IgD-negative memory B cell (primary cell): ENCODE data around the gene JAKMIP3. TPM values are rescaled to one million over a fixed set of nuclear protein-coding genes. Genes with fewer than 3 reads are reported as not detected.

Experiments used
- H3K27ac Mint-ChIP-seq, 3 donors: one replicate each; pipeline ENCODE4 v1.8.0; 2020 to 2022; ENCODE audit warnings: mild to moderate bottlenecking in 3 of 3, mixed read lengths in 3 of 3, moderate library complexity in 1 of 3
- H3K27me3 Mint-ChIP-seq: one replicate; pipeline ENCODE4 v1.8.0; 2021; ENCODE audit warnings: mixed read lengths
- H3K36me3 Mint-ChIP-seq: one replicate; pipeline ENCODE4 v1.8.0; 2020; ENCODE audit warnings: mild to moderate bottlenecking, mixed read lengths
- H3K4me1 Mint-ChIP-seq, 3 donors: one replicate each; pipeline ENCODE4 v1.8.0; 2020 to 2022; ENCODE audit warnings: mixed read lengths in 3 of 3, mild to moderate bottlenecking in 1 of 3
- H3K4me3 Mint-ChIP-seq, 4 donors: one replicate each; pipeline ENCODE4 v1.8.0; 2020 to 2022; ENCODE audit warnings: mild to moderate bottlenecking in 4 of 4, mixed read lengths in 4 of 4, moderate library complexity in 3 of 4
- H3K9me3 Mint-ChIP-seq, 3 donors: one replicate each; pipeline ENCODE4 v1.8.0; 2020 to 2021; ENCODE audit warnings: mixed read lengths in 3 of 3, mild to moderate bottlenecking in 1 of 3
- polyA plus RNA-seq: library from polyadenylated mRNA; unstranded; fragments of 300-500 nt; fragmentation: Illumina TruSeq; gene quantifications from one replicate; pipeline ENCODE4 v1.2.3, GENCODE V29; 2021

JAKMIP3 gene
- polyA plus RNA-seq, 1 donor from 2014 or later = not detected

GRCh38 chr10:132036153-132036886, 29.4 kb upstream of the JAKMIP3 start:
- H3K4me3 Mint-ChIP-seq = peak overlapping the region in 1 of 4 donors; percentile 63
- H3K27me3 Mint-ChIP-seq = peaks cover 45% of the 10 kb centered on the region
- H3K27ac Mint-ChIP-seq = no peak overlapping the region
- peaks cover 0 to 2% (median 0%) of the 10 kb centered on the region in 3 donors for H3K9me3 Mint-ChIP-seq
- peaks cover 1% of the 10 kb centered on the region for H3K36me3 Mint-ChIP-seq
- H3K4me1 Mint-ChIP-seq = peaks cover 0 to 2% (median 0%) of the 10 kb centered on the region in 3 donors

GRCh38 chr10:132036887-132037675, 28.7 kb upstream of the JAKMIP3 start:
- H3K27ac Mint-ChIP-seq = no peak overlapping the region
- peaks cover 0 to 2% (median 0%) of the 10 kb centered on the region in 3 donors for H3K9me3 Mint-ChIP-seq
- peaks cover 0 to 2% (median 0%) of the 10 kb centered on the region in 3 donors for H3K4me1 Mint-ChIP-seq
- H3K4me3 Mint-ChIP-seq = peak overlapping the region in 3 of 4 donors; percentile 44 to 74 (median 55)
- H3K36me3 Mint-ChIP-seq = peaks cover 1% of the 10 kb centered on the region
- H3K27me3 Mint-ChIP-seq = peaks cover 45% of the 10 kb centered on the region

GRCh38 chr10:132037676-132037975, 28.1 kb upstream of the JAKMIP3 start:
- Mint-ChIP-seq H3K27ac (no peak overlapping the region), H3K9me3 (peaks cover 0 to 2% (median 0%) of the 10 kb centered on the region in 3 donors), H3K4me1 (peaks cover 0 to 2% (median 0%) of the 10 kb centered on the region in 3 donors), H3K36me3 (peaks cover 1% of the 10 kb centered on the region), H3K4me3 (no peak overlapping the region), H3K27me3 (peaks cover 51% of the 10 kb centered on the region)

GRCh38 chr10:132039371-132039770, 26.4 kb upstream of the JAKMIP3 start:
- H3K9me3 Mint-ChIP-seq = peaks cover 0 to 2% (median 0%) of the 10 kb centered on the region in 3 donors
- no peaks in the 10 kb centered on the region for H3K36me3 Mint-ChIP-seq

GRCh38 chr10:132040046-132040445, 25.7 kb upstream of the JAKMIP3 start:
- H3K4me1 Mint-ChIP-seq = peaks cover 0 to 2% (median 0%) of the 10 kb centered on the region in 3 donors
- peaks cover 48% of the 10 kb centered on the region for H3K27me3 Mint-ChIP-seq

More at GRCh38 chr10:132039371-132039770, 26.4 kb upstream of the JAKMIP3 start:
- peaks cover 54% of the 10 kb centered on the region for H3K27me3 Mint-ChIP-seq
- H3K27ac Mint-ChIP-seq = peak overlapping the region in 1 of 3 donors; percentile 74
- H3K4me3 Mint-ChIP-seq = no peak overlapping the region
- H3K4me1 Mint-ChIP-seq = peaks cover 0 to 2% (median 0%) of the 10 kb centered on the region in 3 donors

GRCh38 chr10:132041340-132041739, 24.4 kb upstream of the JAKMIP3 start:
- Mint-ChIP-seq H3K4me1 (peaks cover 0 to 2% (median 0%) of the 10 kb centered on the region in 3 donors), H3K36me3 (no peaks in the 10 kb centered on the region), H3K4me3 (no peak overlapping the region), H3K27ac (no peak overlapping the region), H3K9me3 (no peaks in the 10 kb centered on the region), H3K27me3 (peaks cover 38% of the 10 kb centered on the region)

More at GRCh38 chr10:132040046-132040445, 25.7 kb upstream of the JAKMIP3 start:
- H3K4me3 Mint-ChIP-seq = peak overlapping the region in 1 of 4 donors; percentile 63
- no peaks in the 10 kb centered on the region for H3K36me3 Mint-ChIP-seq
- peaks cover 0 to 2% (median 0%) of the 10 kb centered on the region in 3 donors for H3K9me3 Mint-ChIP-seq
- no peak overlapping the region for H3K27ac Mint-ChIP-seq

- no peaks in the 10 kb centered on the region for H3K36me3 Mint-ChIP-seq
Measured at GRCh38 chr10:132043861-132044695, 21.7 kb upstream of the JAKMIP3 start.

GRCh38 chr10:132044803-132045202, 20.9 kb upstream of the JAKMIP3 start:
- H3K4me1 Mint-ChIP-seq = no peaks in the 10 kb centered on the region
- peak overlapping the region in 1 of 3 donors; percentile 34 for H3K27ac Mint-ChIP-seq
- H3K36me3 Mint-ChIP-seq = no peaks in the 10 kb centered on the region
- peaks cover 18% of the 10 kb centered on the region for H3K27me3 Mint-ChIP-seq
- no peak overlapping the region for H3K4me3 Mint-ChIP-seq
- no peaks in the 10 kb centered on the region for H3K9me3 Mint-ChIP-seq

More at GRCh38 chr10:132043861-132044695, 21.7 kb upstream of the JAKMIP3 start:
- H3K27ac Mint-ChIP-seq = no peak overlapping the region
- no peaks in the 10 kb centered on the region for H3K9me3 Mint-ChIP-seq
- no peak overlapping the region for H3K4me3 Mint-ChIP-seq
- peaks cover 23% of the 10 kb centered on the region for H3K27me3 Mint-ChIP-seq
- no peaks in the 10 kb centered on the region for H3K4me1 Mint-ChIP-seq

GRCh38 chr10:132045324-132045723, 20.4 kb upstream of the JAKMIP3 start:
- H3K36me3 Mint-ChIP-seq = no peaks in the 10 kb centered on the region
- no peaks in the 10 kb centered on the region for H3K4me1 Mint-ChIP-seq
- peaks cover 18% of the 10 kb centered on the region for H3K27me3 Mint-ChIP-seq
- H3K27ac Mint-ChIP-seq = no peak overlapping the region
- H3K9me3 Mint-ChIP-seq = no peaks in the 10 kb centered on the region
- no peak overlapping the region for H3K4me3 Mint-ChIP-seq

- Mint-ChIP-seq H3K36me3 (no peaks in the 10 kb centered on the region), H3K4me1 (no peaks in the 10 kb centered on the region), H3K27me3 (peaks cover 11% of the 10 kb centered on the region), H3K9me3 (peaks cover 4 to 6% (median 5%) of the 10 kb centered on the region in 3 donors), H3K4me3 (peak overlapping the region in 1 of 4 donors; percentile 64), H3K27ac (no peak overlapping the region)
Measured at GRCh38 chr10:132047575-132048293, 18.0 kb upstream of the JAKMIP3 start.

GRCh38 chr10:132048294-132048667, 17.5 kb upstream of the JAKMIP3 start:
- Mint-ChIP-seq H3K27me3 (peaks cover 9% of the 10 kb centered on the region), H3K9me3 (peaks cover 4 to 9% (median 5%) of the 10 kb centered on the region in 3 donors), H3K4me3 (no peak overlapping the region), H3K27ac (no peak overlapping the region), H3K4me1 (no peaks in the 10 kb centered on the region), H3K36me3 (no peaks in the 10 kb centered on the region)

GRCh38 chr10:132050191-132050590, 15.6 kb upstream of the JAKMIP3 start:
- Mint-ChIP-seq H3K36me3 (no peaks in the 10 kb centered on the region), H3K27ac (no peak overlapping the region), H3K4me1 (no peaks in the 10 kb centered on the region), H3K9me3 (peaks cover 4 to 12% (median 9%) of the 10 kb centered on the region in 3 donors), H3K27me3 (peaks cover 4% of the 10 kb centered on the region), H3K4me3 (no peak overlapping the region)

- H3K9me3 Mint-ChIP-seq = peaks cover 4 to 12% (median 9%) of the 10 kb centered on the region in 3 donors
- no peak overlapping the region for H3K27ac Mint-ChIP-seq
- no peaks in the 10 kb centered on the region for H3K36me3 Mint-ChIP-seq
- no peak overlapping the region for H3K4me3 Mint-ChIP-seq
- peaks cover 2% of the 10 kb centered on the region for H3K27me3 Mint-ChIP-seq
- H3K4me1 Mint-ChIP-seq = no peaks in the 10 kb centered on the region
Measured at GRCh38 chr10:132052124-132052523, 13.6 kb upstream of the JAKMIP3 start.

- Mint-ChIP-seq H3K27ac (no peak overlapping the region), H3K27me3 (peaks cover 5% of the 10 kb centered on the region), H3K4me3 (no peak overlapping the region), H3K4me1 (no peaks in the 10 kb centered on the region), H3K9me3 (peaks cover 4 to 12% (median 9%) of the 10 kb centered on the region in 3 donors), H3K36me3 (no peaks in the 10 kb centered on the region)
Measured at GRCh38 chr10:132054564-132054963, 11.2 kb upstream of the JAKMIP3 start.
